ENCODE results near the gene HTR3B. TPM values are rescaled to one million over a fixed set of nuclear protein-coding genes. Genes with fewer than 3 reads are reported as not detected.

Gene HTR3B
- total and polyA plus RNA-seq, 8 donors: not detected

GRCh38 chr11:113873236-113873626, 31.4 kb upstream of the HTR3B start:
- no peak overlapping the region for H3K27ac ChIP-seq
- H3K27me3 ChIP-seq: no peaks in the 10 kb centered on the region
- 48 to 52% methylated on average over 5 of the region's 5 CpGs for WGBS, 2 donors
- no peak for ATAC-seq
- intact Hi-C loops (cut with DNase I): no loop called here
- H3K36me3 ChIP-seq: no peaks in the 10 kb centered on the region
- H3K4me1 ChIP-seq: peaks cover 0 to 12% (median 0%) of the 10 kb centered on the region in 3 donors
- H3K9me3 ChIP-seq: no peaks in the 10 kb centered on the region
- no peak for FAIRE-seq
- no peak for TF ChIP-seq CTCF (IDR thresholded peaks at IDR 0.05)
- DNase-seq: no peak
- H3K4me3 ChIP-seq: no peak overlapping the region

GRCh38 chr11:113874096-113874495, 30.5 kb upstream of the HTR3B start:
- Histone ChIP-seq H3K27ac (no peak overlapping the region), H3K27me3 (no peaks in the 10 kb centered on the region), H3K4me3 (peak overlapping the region in 1 of 4 donors; percentile 83), H3K4me1 (peaks cover 0 to 12% (median 0%) of the 10 kb centered on the region in 3 donors), H3K36me3 (no peaks in the 10 kb centered on the region), H3K9me3 (no peaks in the 10 kb centered on the region)
- no peak for ATAC-seq
- TF ChIP-seq CTCF (IDR thresholded peaks at IDR 0.05): no peak
- no peak for DNase-seq
- intact Hi-C loops (cut with DNase I): no loop called here
- 89 to 91% methylated on average over 14 to 19 of the region's 19 CpGs for WGBS, 2 donors
- no peak for FAIRE-seq

- no peak for TF ChIP-seq CTCF (IDR thresholded peaks at IDR 0.05)
- Histone ChIP-seq H3K4me3 (peak overlapping the region; percentile 44 to 83 (median 63)), H3K9me3 (no peaks in the 10 kb centered on the region), H3K27me3 (no peaks in the 10 kb centered on the region), H3K27ac (peak overlapping the region in 3 of 4 donors; percentile 29 to 44 (median 35)), H3K4me1 (peaks cover 0 to 12% (median 0%) of the 10 kb centered on the region in 3 donors), H3K36me3 (no peaks in the 10 kb centered on the region)
- WGBS, 2 donors: 4% methylated on average over 19 of the region's 19 CpGs
- FAIRE-seq: no peak
- peak; percentile 5 to 14 (median 6) for ATAC-seq
- intact Hi-C loops (cut with DNase I): no loop called here
- no peak for DNase-seq
Observed at GRCh38 chr11:113874581-113875233, 29.9 kb upstream of the HTR3B start.

GRCh38 chr11:113875234-113876073, 29.1 kb upstream of the HTR3B start, which contains the start of gene USP28:
USP28 (minus strand) TSS chr11:113875572; CDS start chr11:113875501, 71 bp downstream.
- no peaks in the 10 kb centered on the region for H3K9me3 ChIP-seq
- peak; percentile 92 to 97 (median 94) for ATAC-seq
- H3K4me3 ChIP-seq: peak within 1 kb of the TSS; percentile 44 to 83 (median 63)
- peak in 1 of 4 donors; percentile 6 for TF ChIP-seq CTCF (IDR thresholded peaks at IDR 0.05)
- H3K36me3 ChIP-seq: no peaks in the 10 kb centered on the region
- intact Hi-C loops (cut with DNase I): no loop called here
- no peak for FAIRE-seq
- WGBS, 2 donors: 0 to 1% methylated on average over 62 to 95 of the region's 95 CpGs
- peak; percentile 97 to 99 (median 98) for DNase-seq
- H3K27me3 ChIP-seq: no peaks in the 10 kb centered on the region
- H3K27ac ChIP-seq: peak within 1 kb of the TSS; percentile 90 to 95 (median 90)
- peaks cover 0 to 12% (median 0%) of the 10 kb centered on the region in 3 donors for H3K4me1 ChIP-seq
